Right lobe of liver (tissue), 6 donors: ENCODE data around the gene HOXD4. TPM values are rescaled to one million over a fixed set of nuclear protein-coding genes. Genes with fewer than 3 reads are reported as not detected.
A peak's percentile ranks its signal among the peaks of the same experiment; 100 is the strongest.

Source experiments
- ATAC-seq, 4 donors: fragments of 200-7000 bp; cut with Tn5 transposase; one replicate each; pipeline ENCODE4 v1.9.1; 2020; ENCODE audit warnings: mild to moderate bottlenecking in 4 of 4, moderate library complexity in 4 of 4
- DNase-seq, 3 donors: peaks; one replicate each; pipeline ENCODE4 v3.0.0-alpha.2; 2020
- H3K27ac ChIP-seq, 3 donors: fragments of 200-600 bp; one replicate each; pipeline ENCODE4 v1.8.0; 2022
- H3K27me3 ChIP-seq, 2 donors: fragments of 200-600 bp; one replicate each; pipeline ENCODE4 v1.8.0; 2022
- H3K36me3 ChIP-seq, 4 donors: fragments of 200-600 bp; sonication (generic) in 1 of 4; one replicate each; pipeline versions ENCODE4 v1.5.1 to v1.8.0; 2017 to 2022; ENCODE audit warnings: control low read depth in 1 of 4
- H3K4me1 ChIP-seq, 4 donors: fragments of 200-600 bp; sonication (generic) in 1 of 4; one replicate each; pipeline versions ENCODE4 v1.5.1 to v1.8.0; 2017 to 2022; ENCODE audit warnings: control low read depth in 1 of 4
- H3K4me3 ChIP-seq, 3 donors: fragments of 200-600 bp; one replicate each; pipeline ENCODE4 v1.8.0; 2022
- H3K9me3 ChIP-seq, 4 donors: fragments of 200-600 bp; sonication (generic) in 1 of 4; one replicate each; pipeline versions ENCODE4 v1.5.1 to v1.8.0; 2017 to 2022; ENCODE audit warnings: control low read depth in 1 of 4
- POLR2A ChIP-seq: fragments of 450-650 bp; IDR thresholded peaks from one replicate; pipeline ENCODE4 v1.6.1; 2017; ENCODE audit warnings: antibody characterized with exemption, mild to moderate bottlenecking
- WGBS: methylation state at CpG from one replicate; pipeline ENCODE4 v1.1.6; 2018; ENCODE audit warnings: low coverage, low lambda C conversion rate; ENCODE audit not compliant: insufficient coverage; ENCODE audit errors: missing lambda C conversion rate; 5-methylcytosine and 5-hydroxymethylcytosine counted together
- intact Hi-C, 2 donors: fragments of 100-400 bp; cut with DNase I; formaldehyde crosslinking; loops; one replicate each; pipeline versions ENCODE4 v1.11.2 to v1.14.1; 2022
- total RNA-seq, 6 experiments: library from RNA; depleted of rRNA in 2 of 6; stranded (reverse); fragments of >200 nt in 2 of 6; fragmentation: NEBNext Ultra II Directional in 3 of 6; extraction: Animal tissue kit (Norgen Biotek cat#: 25700) in 3 of 6; gene quantifications; one replicate each; pipeline versions ENCODE4 v1.1.0 to v1.2.4, GENCODE V29; 2016 to 2023
- TF ChIP-seq, protein P1 (sequence below), 4 donors: fragments of 200-600 bp in 3 of 4; fragments of 450-650 bp in 1 of 4; IDR thresholded peaks; one replicate each; pipeline versions ENCODE4 v1.5.1 to v1.8.0; 2016 to 2022; ENCODE audit warnings: antibody characterized with exemption in 4 of 4, mild to moderate bottlenecking in 2 of 4
- donor health status: DM: no; HTN: yes; CAD: no.
- donor health status: DM: no; HTN: no; CAD: no.
- donor health status: DM: no; HTN: no; CAD: no.
- donor health status: DM: no; HTN: yes; CAD: no.
- donor health status: DM: no; HTN: yes; CAD: no.

The HOXD4 gene
- total RNA-seq, 6 experiments from 2014 or later: not detected

DNA sequence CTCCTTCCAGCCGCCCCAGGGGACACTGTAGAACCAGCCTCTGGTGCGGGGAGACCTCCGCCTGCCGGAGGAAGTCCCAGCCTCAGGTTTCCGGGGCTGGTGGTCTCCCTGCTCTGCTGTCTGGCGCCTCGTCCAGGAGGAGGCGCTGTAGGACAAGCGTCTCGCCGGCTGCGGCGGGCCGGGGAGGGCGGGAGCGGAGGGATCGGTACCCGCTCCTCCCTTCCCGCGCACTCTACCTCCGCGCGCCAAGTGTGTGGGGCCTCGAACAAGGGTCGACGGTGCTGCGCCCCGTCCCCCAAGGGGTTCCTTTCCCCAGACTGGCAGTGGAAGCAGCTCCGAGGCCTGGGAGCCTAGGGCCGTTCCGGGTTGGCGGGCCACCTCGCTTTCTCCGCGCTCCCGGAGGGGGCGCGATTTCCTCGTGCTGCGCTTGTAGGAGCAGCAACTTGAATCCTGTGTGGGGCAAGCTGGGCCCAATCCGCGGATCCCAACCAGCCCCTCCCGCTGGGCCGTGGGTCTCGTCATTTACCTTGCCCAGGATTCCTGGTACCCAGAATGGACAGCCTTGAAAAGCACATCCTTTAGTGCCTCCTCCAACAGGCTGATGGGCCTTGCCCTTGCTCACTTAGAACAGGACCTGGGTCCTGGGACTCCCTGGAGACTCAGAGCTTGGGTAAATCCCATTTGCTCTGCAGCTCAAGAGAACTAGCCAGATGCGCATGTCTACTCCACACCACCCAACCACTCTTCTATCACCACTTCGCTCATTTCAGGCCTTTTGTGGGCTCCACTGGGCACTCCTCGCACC is 10.6 kb upstream of the HOXD4 start:
- H3K9me3 ChIP-seq: no peaks in the 10 kb centered on the region
- H3K27ac ChIP-seq: no peak overlapping the region
- no peaks in the 10 kb centered on the region for H3K36me3 ChIP-seq
- ATAC-seq (peak; percentile 91 to 97 (median 92)), DNase-seq (peak; percentile 64 to 72 (median 71))
- WGBS: 67% methylated on average over 3 of the region's 48 CpGs
- intact Hi-C loops: loop anchor here (5.0 to 10.0 kb wide), 5 partner anchors 314 to 494 kb away; no protein-coding TSS in a partner anchor
- H3K4me1 ChIP-seq: peaks cover 0 to 9% (median 2%) of the 10 kb centered on the region in 4 donors
- peak overlapping the region; percentile 37 to 51 (median 51) for H3K4me3 ChIP-seq
- TF ChIP-seq, protein P1, sequence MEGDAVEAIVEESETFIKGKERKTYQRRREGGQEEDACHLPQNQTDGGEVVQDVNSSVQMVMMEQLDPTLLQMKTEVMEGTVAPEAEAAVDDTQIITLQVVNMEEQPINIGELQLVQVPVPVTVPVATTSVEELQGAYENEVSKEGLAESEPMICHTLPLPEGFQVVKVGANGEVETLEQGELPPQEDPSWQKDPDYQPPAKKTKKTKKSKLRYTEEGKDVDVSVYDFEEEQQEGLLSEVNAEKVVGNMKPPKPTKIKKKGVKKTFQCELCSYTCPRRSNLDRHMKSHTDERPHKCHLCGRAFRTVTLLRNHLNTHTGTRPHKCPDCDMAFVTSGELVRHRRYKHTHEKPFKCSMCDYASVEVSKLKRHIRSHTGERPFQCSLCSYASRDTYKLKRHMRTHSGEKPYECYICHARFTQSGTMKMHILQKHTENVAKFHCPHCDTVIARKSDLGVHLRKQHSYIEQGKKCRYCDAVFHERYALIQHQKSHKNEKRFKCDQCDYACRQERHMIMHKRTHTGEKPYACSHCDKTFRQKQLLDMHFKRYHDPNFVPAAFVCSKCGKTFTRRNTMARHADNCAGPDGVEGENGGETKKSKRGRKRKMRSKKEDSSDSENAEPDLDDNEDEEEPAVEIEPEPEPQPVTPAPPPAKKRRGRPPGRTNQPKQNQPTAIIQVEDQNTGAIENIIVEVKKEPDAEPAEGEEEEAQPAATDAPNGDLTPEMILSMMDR (IDR thresholded peaks at IDR 0.05): peak; percentile 76 to 94 (median 94)
- TF ChIP-seq POLR2A: no peak
- peaks cover 27 to 37% of the 10 kb centered on the region in 2 donors for H3K27me3 ChIP-seq

DNA sequence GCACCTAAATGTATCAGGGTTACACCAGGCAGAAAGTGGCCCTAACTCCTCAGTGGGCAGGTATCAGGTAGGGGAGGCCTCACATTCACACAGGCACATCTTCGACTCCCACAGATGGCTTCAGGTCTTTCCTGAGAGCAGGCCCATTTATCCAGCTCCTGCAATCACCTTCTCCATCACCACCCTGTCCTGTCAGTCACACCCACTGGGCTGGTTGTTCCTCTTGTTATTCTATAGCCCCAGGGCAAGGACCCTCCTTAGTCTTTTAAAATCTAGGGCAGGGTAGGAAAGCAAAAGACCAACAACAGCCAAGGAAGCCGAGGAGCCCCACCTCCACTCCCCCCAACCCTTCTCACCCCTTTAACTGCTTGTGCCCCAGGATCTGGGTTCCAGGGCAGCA is 9.1 kb upstream of the HOXD4 start:
- Histone ChIP-seq H3K4me1 (peaks cover 0 to 9% (median 2%) of the 10 kb centered on the region in 4 donors), H3K9me3 (no peaks in the 10 kb centered on the region), H3K27ac (no peak overlapping the region), H3K4me3 (no peak overlapping the region), H3K36me3 (no peaks in the 10 kb centered on the region), H3K27me3 (peaks cover 16 to 30% of the 10 kb centered on the region in 2 donors)
- WGBS: 80% methylated on average over 2 of the region's 2 CpGs
- ATAC-seq (no peak), DNase-seq (no peak)
- intact Hi-C loops: loop anchor here (5.0 to 10.0 kb wide), 5 partner anchors 313 to 493 kb away; no protein-coding TSS in a partner anchor
- TF ChIP-seq POLR2A: no peak
- TF ChIP-seq, protein P1 (IDR thresholded peaks at IDR 0.05): no peak

DNA sequence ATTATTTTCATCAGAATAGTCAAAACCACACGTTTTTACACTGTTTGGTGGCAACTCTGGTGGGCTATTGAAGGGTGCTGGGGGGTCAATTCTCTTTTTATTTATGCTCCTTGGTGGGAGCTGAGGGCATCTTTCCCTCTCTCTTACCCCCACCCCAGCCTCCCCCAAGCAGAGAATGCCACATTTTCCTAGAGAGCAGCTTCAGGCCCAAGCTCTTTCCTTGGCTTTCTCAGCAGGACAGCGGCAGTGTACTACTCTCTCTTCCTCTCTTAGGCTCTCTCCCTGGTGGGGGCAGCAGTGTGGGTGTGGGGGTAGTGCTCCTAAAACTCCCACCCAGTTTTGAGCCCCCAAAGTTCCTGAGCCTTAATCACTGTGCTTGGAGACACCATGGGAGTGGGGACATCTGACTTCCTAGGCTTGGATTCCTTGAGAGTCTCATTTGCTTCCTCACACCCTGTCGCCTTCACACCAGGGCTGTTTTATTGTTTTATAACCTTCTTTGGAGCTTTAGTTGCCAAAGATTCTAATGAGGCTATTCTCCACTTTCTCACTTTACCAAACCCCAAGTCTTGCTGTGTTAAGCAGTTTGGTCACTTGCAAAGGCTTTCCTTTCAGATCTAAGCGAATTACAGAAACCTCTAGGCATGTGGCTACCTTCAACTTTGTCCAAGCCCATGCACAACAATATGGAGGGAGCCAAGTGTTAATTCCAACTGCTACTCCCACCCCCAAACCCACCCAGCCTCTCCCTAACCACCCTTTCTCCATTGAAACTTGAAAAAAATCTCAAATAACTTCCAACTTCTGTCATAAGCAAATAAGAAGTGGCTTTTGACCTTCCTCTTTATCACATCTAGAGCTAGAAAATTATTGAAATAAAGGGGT is 6.0 kb upstream of the HOXD4 start:
- Histone ChIP-seq H3K9me3 (no peaks in the 10 kb centered on the region), H3K27ac (no peak overlapping the region), H3K4me3 (no peak overlapping the region), H3K4me1 (peaks cover 0 to 6% (median under 1%) of the 10 kb centered on the region in 4 donors), H3K36me3 (no peaks in the 10 kb centered on the region), H3K27me3 (peaks cover 0 to 36% of the 10 kb centered on the region in 2 donors)
- intact Hi-C loops: loop anchor here (10.0 kb wide), 3 partner anchors 309 to 489 kb away; no protein-coding TSS in a partner anchor
- no peak for ATAC-seq
- DNase-seq: no peak
- TF ChIP-seq, protein P1 (IDR thresholded peaks at IDR 0.05): no peak
- TF ChIP-seq POLR2A: no peak
- WGBS: 46% methylated on average over 4 of the region's 4 CpGs

DNA sequence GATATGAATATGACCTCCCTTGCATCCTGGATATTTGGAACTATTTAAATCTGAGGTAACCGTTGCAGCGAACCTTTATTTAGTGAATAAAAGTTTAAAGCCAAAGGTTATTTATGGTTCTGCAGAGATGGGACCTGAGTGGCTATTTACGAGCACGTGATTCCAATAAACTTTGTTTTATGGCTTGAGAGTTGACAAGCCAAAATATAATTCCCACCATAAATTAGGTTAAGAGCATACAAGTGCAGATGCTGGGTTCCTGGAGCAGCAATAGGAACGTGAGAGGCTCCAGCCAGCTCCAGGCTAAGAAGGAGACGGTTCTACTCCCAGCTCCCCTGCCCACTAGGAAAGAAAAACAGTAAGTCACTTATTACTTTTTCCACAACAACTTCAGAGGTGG is 5.2 kb upstream of the HOXD4 start:
- no peaks in the 10 kb centered on the region for H3K9me3 ChIP-seq
- no peak overlapping the region for H3K4me3 ChIP-seq
- ATAC-seq: no peak
- no peaks in the 10 kb centered on the region for H3K36me3 ChIP-seq
- no peak for TF ChIP-seq POLR2A
- TF ChIP-seq, protein P1 (IDR thresholded peaks at IDR 0.05): no peak
- peaks cover 0 to 44% of the 10 kb centered on the region in 2 donors for H3K27me3 ChIP-seq
- WGBS: 24% methylated on average over 6 of the region's 6 CpGs
- DNase-seq: no peak
- intact Hi-C loops: loop anchor here (10.0 kb wide), 3 partner anchors 309 to 489 kb away; no protein-coding TSS in a partner anchor
- no peaks in the 10 kb centered on the region for H3K4me1 ChIP-seq
- H3K27ac ChIP-seq: no peak overlapping the region
